A549 (cell line): ENCODE results near the gene CTNNAL1. TPM values are rescaled to one million over a fixed set of nuclear protein-coding genes. Genes with fewer than 3 reads are reported as not detected.
A peak's percentile ranks its signal among the peaks of the same experiment; 100 is the strongest.

Source experiments
- ATAC-seq, 2 experiments: fragments of 200-7000 bp in 1 of 2; fragments of >200 bp in 1 of 2; cut with Nextera tagmentation in 1 of 2; cut with Tn5 transposase in 1 of 2; 3 replicates each; pipeline versions ENCODE4 v1.8.0 to v1.9.1; 2018 to 2020; ENCODE audit warnings: mild to moderate bottlenecking in 1 of 2, moderate library complexity in 1 of 2
- CTCF ChIA-PET: fragments of 300-600 bp; sonication (Branson Sonifier 250); formaldehyde crosslinking; extraction: SDS; loops from one replicate; lab custom pipeline; 2021; ENCODE audit warnings: antibody characterized with exemption, inconsistent platforms; lab: Yijun Ruan, JAX
- POLR2A ChIA-PET: fragments of 350-600 bp; formaldehyde crosslinking; extraction: SDS; loops from one replicate; lab custom pipeline; 2021; ENCODE audit warnings: antibody characterized with exemption, inconsistent platforms; lab: Yijun Ruan, JAX
- DNase-seq, 2 experiments: peaks; one replicate each; pipeline versions ENCODE4 v3.0.0 to v3.0.0-alpha.2; 2011 to 2016; ENCODE audit warnings: low read depth in 1 of 2, low spot score in 1 of 2
- FAIRE-seq: peaks from 2 replicates; lab custom pipeline; 2011; peaks lifted over from hg19 to GRCh38; lab: Jason Lieb, UNC
- H3K27ac ChIP-seq, 2 experiments: fragments of >200 bp; sonication (Bioruptor Twin); formaldehyde crosslinking; 3 replicates each; pipeline ENCODE4 v1.5.1; 2016 to 2017
- H3K4me1 ChIP-seq: fragments of >200 bp; sonication (Bioruptor Twin); formaldehyde crosslinking; 3 replicates; pipeline ENCODE4 v1.6.1; 2016
- H3K4me2 ChIP-seq: fragments of >200 bp; sonication (Bioruptor Twin); formaldehyde crosslinking; 3 replicates; pipeline ENCODE4 v1.6.1; 2016
- H3K4me3 ChIP-seq: fragments of >200 bp; sonication (Bioruptor Twin); formaldehyde crosslinking; 3 replicates; pipeline ENCODE4 v1.5.1; 2016
- H3K9me3 ChIP-seq: fragments of >200 bp; sonication (Bioruptor Twin); formaldehyde crosslinking; 3 replicates; pipeline ENCODE4 v1.6.1; 2016
- ATOH8 ChIP-seq: fragments of 250-450 bp; sonication (Bioruptor Pico); IDR thresholded peaks from 2 replicates; pipeline ENCODE4 v1.5.0; 2020; ENCODE audit warnings: low read depth, mild to moderate bottlenecking, moderate library complexity
- BHLHE40 ChIP-seq: IDR thresholded peaks from 2 replicates; pipeline ENCODE4 v1.6.1; 2012; ENCODE audit warnings: low read depth, low read length, inconsistent platforms
- CBX2 ChIP-seq: fragments of 200-600 bp; sonication (generic); IDR thresholded peaks from 2 replicates; pipeline ENCODE4 v1.6.1; 2016; ENCODE audit warnings: low read depth, mild to moderate bottlenecking, borderline replicate concordance
- CBX8 ChIP-seq: fragments of 200-600 bp; sonication (generic); IDR thresholded peaks from 2 replicates; pipeline ENCODE4 v1.6.1; 2016
- CTCF ChIP-seq: fragments of >200 bp; sonication (Bioruptor Twin); formaldehyde crosslinking; IDR thresholded peaks from 3 replicates; pipeline ENCODE4 v1.5.1; 2016
- EHF ChIP-seq: fragments of 250-450 bp; sonication (Bioruptor Pico); IDR thresholded peaks from 2 replicates; pipeline ENCODE4 v1.5.0; 2020; ENCODE audit warnings: mild to moderate bottlenecking
- ELK1 ChIP-seq: fragments of 150-350 bp; IDR thresholded peaks from 2 replicates; pipeline ENCODE4 v1.6.1; 2014; ENCODE audit warnings: low read depth, mild to moderate bottlenecking, low read length
- EP300 ChIP-seq, 2 experiments: fragments of >200 bp; sonication (Bioruptor Twin); formaldehyde crosslinking; IDR thresholded peaks; 2 replicates in 1 of 2; 3 replicates in 1 of 2; pipeline ENCODE4 v1.6.1; 2016 to 2017
- ESRRA ChIP-seq: fragments of 150-350 bp; IDR thresholded peaks from 2 replicates; pipeline ENCODE4 v1.6.1; 2014; ENCODE audit warnings: mild to moderate bottlenecking, low read length, borderline replicate concordance
- FOSL2 ChIP-seq, 2 experiments: fragments of 450-650 bp in 1 of 2; fragments of >200 bp in 1 of 2; sonication (Bioruptor Twin) in 1 of 2; formaldehyde crosslinking; IDR thresholded peaks; 2 replicates each; pipeline versions ENCODE4 v1.5.0 to v1.6.1; 2016 to 2020; ENCODE audit warnings: mild to moderate bottlenecking in 1 of 2, moderate library complexity in 1 of 2
- FOXS1 ChIP-seq: fragments of 250-450 bp; sonication (Bioruptor Pico); IDR thresholded peaks from 2 replicates; pipeline ENCODE4 v1.5.0; 2020; ENCODE audit warnings: mild to moderate bottlenecking, moderate library complexity
- GATA3 ChIP-seq: IDR thresholded peaks from 2 replicates; pipeline ENCODE4 v1.6.1; 2012; ENCODE audit warnings: borderline replicate concordance
- HEYL ChIP-seq: fragments of 250-450 bp; sonication (Bioruptor Pico); IDR thresholded peaks from 2 replicates; pipeline ENCODE4 v1.8.0; 2021; ENCODE audit warnings: mild to moderate bottlenecking, moderate library complexity
- JUNB ChIP-seq: fragments of >200 bp; sonication (Bioruptor Twin); formaldehyde crosslinking; IDR thresholded peaks from 2 replicates; pipeline ENCODE4 v1.6.1; 2016
- MAFK ChIP-seq: fragments of 450-650 bp; IDR thresholded peaks from 2 replicates; pipeline ENCODE4 v1.6.1; 2014; ENCODE audit not compliant: partially characterized antibody
- MAZ ChIP-seq: fragments of 150-350 bp; IDR thresholded peaks from 2 replicates; pipeline ENCODE4 v1.6.1; 2014; ENCODE audit warnings: antibody characterized with exemption, low read depth, low read length, borderline replicate concordance
- NFE2L2 ChIP-seq: fragments of 150-350 bp; conservative IDR thresholded peaks from 2 replicates; pipeline ENCODE4 v1.6.1; 2014; ENCODE audit warnings: low read length
- POLR2AphosphoS2 ChIP-seq: conservative IDR thresholded peaks from 2 replicates; pipeline ENCODE4 v1.6.1; 2012; ENCODE audit warnings: low read length, improper control_type of control experiment, inconsistent platforms
- RAD21 ChIP-seq, 2 experiments: fragments of >200 bp in 1 of 2; sonication (Bioruptor Twin) in 1 of 2; formaldehyde crosslinking in 1 of 2; IDR thresholded peaks in 1 of 2; conservative IDR thresholded peaks in 1 of 2; 2 replicates in 1 of 2; 3 replicates in 1 of 2; pipeline ENCODE4 v1.6.1; 2012 to 2018; ENCODE audit warnings: inconsistent platforms in 1 of 2
- RARB ChIP-seq: fragments of 250-450 bp; sonication (Bioruptor Pico); IDR thresholded peaks from 2 replicates; pipeline ENCODE4 v1.8.0; 2021; ENCODE audit warnings: mild to moderate bottlenecking, moderate library complexity
- RCOR1 ChIP-seq: fragments of 150-350 bp; IDR thresholded peaks from 2 replicates; pipeline ENCODE4 v1.6.1; 2014; ENCODE audit warnings: antibody characterized with exemption, low read length, low read depth
- REST ChIP-seq: fragments of 200-600 bp; sonication (generic); IDR thresholded peaks from 2 replicates; pipeline ENCODE4 v1.6.1; 2016; ENCODE audit warnings: antibody characterized with exemption, mild to moderate bottlenecking, moderate library complexity
- RFX5 ChIP-seq: fragments of 450-650 bp; IDR thresholded peaks from 2 replicates; pipeline ENCODE4 v1.7.1; 2014; ENCODE audit warnings: antibody characterized with exemption, mild to moderate bottlenecking, moderate library complexity
- RNF2 ChIP-seq: fragments of 200-600 bp; sonication (generic); IDR thresholded peaks from 2 replicates; pipeline ENCODE4 v1.6.1; 2016; ENCODE audit warnings: low read depth, mild to moderate bottlenecking, antibody characterized with exemption, moderate library complexity, borderline replicate concordance
- SREBF2 ChIP-seq: fragments of 450-650 bp; IDR thresholded peaks from 2 replicates; pipeline ENCODE4 v1.6.1; 2014; ENCODE audit warnings: mild to moderate bottlenecking, moderate library complexity
- ZC3H11A ChIP-seq: fragments of 450-650 bp; IDR thresholded peaks from 2 replicates; pipeline ENCODE4 v1.6.1; 2014; ENCODE audit warnings: antibody characterized with exemption, mild to moderate bottlenecking
- ZNF302 ChIP-seq: fragments of 250-450 bp; sonication (Bioruptor Pico); IDR thresholded peaks from 2 replicates; pipeline ENCODE4 v1.9.0; 2021; ENCODE audit warnings: inconsistent platforms, mild to moderate bottlenecking, moderate library complexity
- WGBS: methylation state at CpG from one replicate; pipeline ENCODE4 v1.1.6; 2017; ENCODE audit errors: missing lambda C conversion rate; 5-methylcytosine and 5-hydroxymethylcytosine counted together
- polyA plus RNA-seq, 4 experiments: library from polyadenylated mRNA; depleted of rRNA in 3 of 4; stranded (reverse); fragments of >200 nt; fragmentation: RNase III in 1 of 4; extraction: RNeasy Plus Mini Kit Qiagen cat#74134 plus additional on column Dnase treatment in 1 of 4; gene quantifications; 2 replicates in 3 of 4; 3 replicates in 1 of 4; pipeline ENCODE4 v1.2.3, GENCODE V29; 2011 to 2017

Gene CTNNAL1
- polyA plus RNA-seq, 2 of the 4 experiments (the other 2 are of a cell fraction), result 43.8 to 63.6 TPM

- DNase-seq (peak; percentile 50 to 66), ATAC-seq (no peak), FAIRE-seq (no peak)
- TF ChIP-seq HEYL (CRISPR knock-in tag) (no peak), SREBF2 (no peak), CBX8 (no peak), ZNF302 (no peak), REST (no peak), FOXS1 (CRISPR knock-in tag) (no peak), EP300 (IDR thresholded peaks at IDR 0.05) (no peak), ATOH8 (no peak), FOSL2 (IDR thresholded peaks at IDR 0.05) (peak; percentile 56), FOSL2 (CRISPR knock-in tag; IDR thresholded peaks at IDR 0.05) (peak; percentile 89), ZC3H11A (no peak), RAD21 (conservative IDR thresholded peaks at IDR 0.05 in 1 of 2, IDR thresholded peaks at IDR 0.05 in 1 of 2) (no peak), RARB (CRISPR knock-in tag) (no peak), NFE2L2 (no peak), EHF (CRISPR knock-in tag) (no peak), JUNB (no peak), POLR2AphosphoS2 (no peak), MAFK (peak; percentile 5)
- H3K4me3 ChIP-seq, result no peak overlapping the region
- no peak overlapping the region for H3K27ac ChIP-seq
- 5% methylated on average over 1 of the region's 1 CpG for WGBS
- H3K4me1 ChIP-seq, result peaks cover 29% of the 10 kb centered on the region
- ChIA-PET POLR2A (no interaction called here), CTCF (interaction anchor here (0.5 to 1.6 kb wide), 3 partner anchors 15 to 67 kb away, joined by 3 to 5 read pairs (median 5); no protein-coding TSS in a partner anchor)
- H3K9me3 ChIP-seq, result no peaks in the 10 kb centered on the region
- peak overlapping the region; percentile 88 for H3K4me2 ChIP-seq
These were observed 2.6 kb downstream of the CTNNAL1 start for GRCh38 chr9:109010746-109011145.

DNA sequence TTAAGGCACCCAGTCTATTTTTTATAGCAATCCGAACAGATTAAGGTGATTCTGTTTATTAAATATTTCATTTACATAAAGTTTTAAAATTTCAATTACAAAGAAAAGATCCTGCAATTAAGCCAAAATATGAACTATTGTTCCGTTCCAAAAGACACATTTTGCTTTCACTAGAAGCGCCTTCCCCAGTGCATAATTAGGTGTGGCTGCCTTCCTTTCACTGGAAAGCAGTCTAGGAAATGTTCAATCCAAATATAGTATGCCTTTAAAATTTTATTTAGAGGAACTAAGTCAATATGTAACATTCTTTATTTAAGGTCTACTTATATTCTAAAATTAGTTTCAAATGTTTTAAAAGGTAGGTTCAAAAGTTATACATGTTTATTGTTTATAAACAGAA, 7.6 kb downstream of the CTNNAL1 start:
- Histone ChIP-seq H3K9me3 (peaks cover 13% of the 10 kb centered on the region; the same call in 2 of the 3 replicates), H3K27ac (no peak overlapping the region), H3K4me1 (peaks cover 11% of the 10 kb centered on the region), H3K4me3 (no peak overlapping the region), H3K4me2 (no peak overlapping the region)
- 91% methylated on average over 3 of the region's 3 CpGs for WGBS
- no peak for TF ChIP-seq ELK1
- TF ChIP-seq CBX2, result no peak
- TF ChIP-seq REST, result no peak
- TF ChIP-seq GATA3, result no peak
- TF ChIP-seq RCOR1, result no peak
- TF ChIP-seq POLR2AphosphoS2, result no peak
- no peak for TF ChIP-seq EP300 (IDR thresholded peaks at IDR 0.05)
- TF ChIP-seq HEYL (CRISPR knock-in tag), result no peak
- no peak for TF ChIP-seq BHLHE40
- no peak for TF ChIP-seq ZC3H11A
- no peak for TF ChIP-seq RFX5
- no peak for TF ChIP-seq CTCF
- no peak for TF ChIP-seq RNF2
- TF ChIP-seq ESRRA, result no peak
- TF ChIP-seq FOSL2 (IDR thresholded peaks at IDR 0.05), result no peak
- no peak for TF ChIP-seq FOSL2 (CRISPR knock-in tag; IDR thresholded peaks at IDR 0.05)
- no peak for TF ChIP-seq MAZ
- ChIA-PET POLR2A (no interaction called here), CTCF (interaction anchor here (1.0 kb wide), 1 partner anchor 48 kb away, joined by 3 read pairs; no protein-coding TSS in a partner anchor)
- DNase-seq (no peak), ATAC-seq (no peak), FAIRE-seq (no peak)
